Osteoblast (primary cell): Measurements from ENCODE around the gene DONSON. TPM values are rescaled to one million over a fixed set of nuclear protein-coding genes. Genes with fewer than 3 reads are reported as not detected.

Source experiments
- DNase-seq: peaks from one replicate; pipeline ENCODE4 v3.0.0; 2011; ENCODE audit warnings: low spot score, mixed read lengths; ENCODE audit not compliant: insufficient read length; ENCODE audit errors: missing footprints
- H2AFZ ChIP-seq: 2 replicates; pipeline ENCODE4 v1.6.0; 2011; ENCODE audit warnings: mild to moderate bottlenecking, low read length
- H3K27ac ChIP-seq: 2 replicates; pipeline ENCODE4 v1.5.1; 2011; ENCODE audit warnings: mild to moderate bottlenecking, low read depth, low read length, moderate library complexity
- H3K27me3 ChIP-seq: 2 replicates; pipeline ENCODE4 v1.6.0; 2012; ENCODE audit warnings: mild to moderate bottlenecking, control low read depth, inconsistent platforms, low read length, moderate library complexity; ENCODE audit not compliant: insufficient read depth
- H3K36me3 ChIP-seq: 2 replicates; pipeline ENCODE4 v1.5.1; 2011; ENCODE audit warnings: mild to moderate bottlenecking, low read length, control low read depth, moderate library complexity; ENCODE audit not compliant: insufficient read depth
- H3K4me1 ChIP-seq: 2 replicates; pipeline ENCODE4 v1.5.1; 2011; ENCODE audit warnings: mild to moderate bottlenecking, low read length, control low read depth, moderate library complexity; ENCODE audit not compliant: insufficient read depth
- H3K4me2 ChIP-seq: 2 replicates; pipeline ENCODE4 v1.6.0; 2011; ENCODE audit warnings: mild to moderate bottlenecking, low read length; ENCODE audit not compliant: insufficient read depth
- H3K4me3 ChIP-seq: fragments of 200-600 bp; sonication (generic); 3 replicates; pipeline ENCODE4 v1.5.1; 2012; ENCODE audit warnings: mild to moderate bottlenecking, low read length, inconsistent platforms; ENCODE audit not compliant: insufficient read depth
- H3K79me2 ChIP-seq: 2 replicates; pipeline ENCODE4 v1.6.0; 2012; ENCODE audit warnings: mild to moderate bottlenecking, low read length, control low read depth, inconsistent platforms; ENCODE audit not compliant: insufficient read depth
- H3K9me3 ChIP-seq: 2 replicates; pipeline ENCODE4 v1.5.1; 2011; ENCODE audit warnings: low read depth, low read length, control low read depth
- H4K20me1 ChIP-seq: 2 replicates; pipeline ENCODE4 v1.6.0; 2012; ENCODE audit warnings: mild to moderate bottlenecking, low read length, control low read depth; ENCODE audit not compliant: insufficient read depth
- CTCF ChIP-seq: IDR thresholded peaks from 2 replicates; pipeline ENCODE4 v1.5.1; 2011; ENCODE audit warnings: mild to moderate bottlenecking, low read depth, low read length, moderate library complexity; ENCODE audit errors: extremely low read depth
- total RNA-seq: library from RNA; depleted of rRNA; stranded (reverse); fragments of >200 nt; gene quantifications from 2 replicates; pipeline ENCODE4 v1.2.3, GENCODE V29; 2012

Gene DONSON
- total RNA-seq, 1 donor: 10.9 TPM

GRCh38 chr21:33551664-33552063 is 36.8 kb downstream of the DONSON start:
- DNase-seq: no peak
- no peak overlapping the region for H3K27ac ChIP-seq
- H3K79me2 ChIP-seq: peaks cover 99% of the 10 kb centered on the region
- no peak for TF ChIP-seq CTCF
- H2AFZ ChIP-seq: no peak overlapping the region
- H3K4me3 ChIP-seq: no peak overlapping the region
- H3K27me3 ChIP-seq: no peaks in the 10 kb centered on the region
- no peaks in the 10 kb centered on the region for H3K9me3 ChIP-seq
- no peak overlapping the region for H3K4me2 ChIP-seq
- peaks cover 74% of the 10 kb centered on the region for H4K20me1 ChIP-seq
- no peaks in the 10 kb centered on the region for H3K4me1 ChIP-seq
- H3K36me3 ChIP-seq: peaks cover 90% of the 10 kb centered on the region

- H3K27ac ChIP-seq: no peak overlapping the region
- peaks cover 100% of the 10 kb centered on the region for H3K79me2 ChIP-seq
- TF ChIP-seq CTCF: no peak
- H3K4me2 ChIP-seq: no peak overlapping the region
- no peaks in the 10 kb centered on the region for H3K27me3 ChIP-seq
- H3K4me1 ChIP-seq: no peaks in the 10 kb centered on the region
- H2AFZ ChIP-seq: no peak overlapping the region
- H4K20me1 ChIP-seq: peaks cover 73% of the 10 kb centered on the region
- H3K9me3 ChIP-seq: no peaks in the 10 kb centered on the region
- H3K36me3 ChIP-seq: peaks cover 94% of the 10 kb centered on the region
- DNase-seq: peak; percentile 67
- H3K4me3 ChIP-seq: no peak overlapping the region
Observed at GRCh38 chr21:33550772-33551660, 37.5 kb downstream of the DONSON start.

GRCh38 chr21:33549848-33550771 is 38.4 kb downstream of the DONSON start:
- no peak for TF ChIP-seq CTCF
- Histone ChIP-seq H3K9me3 (no peaks in the 10 kb centered on the region), H4K20me1 (peaks cover 73% of the 10 kb centered on the region), H3K4me1 (peaks cover 6% of the 10 kb centered on the region), H3K36me3 (peaks cover 85% of the 10 kb centered on the region), H3K79me2 (peaks cover 100% of the 10 kb centered on the region), H3K27ac (no peak overlapping the region), H2AFZ (no peak overlapping the region), H3K27me3 (no peaks in the 10 kb centered on the region), H3K4me3 (no peak overlapping the region), H3K4me2 (no peak overlapping the region)
- DNase-seq: peak; percentile 54
